Neuronal stem cell (in vitro differentiated cells): ENCODE measurements around the gene CCDC144A.
"Not testable (repeated sequence)": the region's sequence is repeated elsewhere in the genome, so short reads cannot be mapped to it uniquely, and the experiment has no call there.

ENCODE experiments used
- DNase-seq: peaks from one replicate; pipeline ENCODE4 v3.0.0-alpha.2; 2013; ENCODE audit warnings: low spot score
- H2AFZ ChIP-seq: one replicate; pipeline ENCODE4 v1.6.1; 2013; ENCODE audit warnings: mild to moderate bottlenecking, low read length, inconsistent platforms
- H2AK5ac ChIP-seq: 2 replicates; pipeline ENCODE4 v1.6.1; 2013; ENCODE audit warnings: low read depth, mild to moderate bottlenecking, inconsistent platforms, low read length, moderate library complexity, mixed read lengths
- H2BK120ac ChIP-seq: 2 replicates; pipeline ENCODE4 v1.6.1; 2013; ENCODE audit warnings: low read depth, mild to moderate bottlenecking, inconsistent platforms, low read length, moderate library complexity, mixed read lengths
- H2BK12ac ChIP-seq: one replicate; pipeline ENCODE4 v1.6.1; 2013; ENCODE audit warnings: low read length, inconsistent platforms
- H2BK15ac ChIP-seq: 2 replicates; pipeline ENCODE4 v1.6.1; 2013; ENCODE audit warnings: mild to moderate bottlenecking, low read length, inconsistent platforms, mixed read lengths
- H2BK5ac ChIP-seq: one replicate; pipeline ENCODE4 v1.6.1; 2013; ENCODE audit warnings: inconsistent platforms, mild to moderate bottlenecking, low read length, moderate library complexity
- H3K14ac ChIP-seq: one replicate; pipeline ENCODE4 v1.6.1; 2013; ENCODE audit warnings: low read length, inconsistent platforms
- H3K18ac ChIP-seq: 2 replicates; pipeline ENCODE4 v1.6.1; 2013; ENCODE audit warnings: low read length, inconsistent platforms
- H3K23ac ChIP-seq: 2 replicates; pipeline ENCODE4 v1.6.1; 2013; ENCODE audit warnings: low read depth, mild to moderate bottlenecking, mixed read lengths, low read length, inconsistent platforms; ENCODE audit not compliant: poor library complexity
- H3K27ac ChIP-seq: replicated peaks from 3 replicates; pipeline ENCODE4 v1.5.1; 2013; ENCODE audit warnings: low read length, inconsistent platforms
- H3K27me3 ChIP-seq, 3 experiments: 2 replicates each; pipeline ENCODE4 v1.6.1; 2013; ENCODE audit warnings: low read length in 3 of 3, mild to moderate bottlenecking in 2 of 3, inconsistent platforms in 1 of 3, low read depth in 1 of 3, mixed read lengths in 1 of 3, moderate library complexity in 1 of 3; ENCODE audit not compliant: control insufficient read depth in 3 of 3, insufficient read depth in 3 of 3
- H3K36me3 ChIP-seq, 2 donors: replicated peaks in 1 of 2; 2 replicates each; pipeline ENCODE4 v1.6.1; 2013; ENCODE audit warnings: low read length in 2 of 2; ENCODE audit not compliant: control insufficient read depth in 2 of 2, insufficient read depth in 2 of 2
- H3K4ac ChIP-seq: 2 replicates; pipeline ENCODE4 v1.6.1; 2013; ENCODE audit warnings: inconsistent platforms, mild to moderate bottlenecking, low read length, moderate library complexity
- H3K4me1 ChIP-seq, 2 donors: 1 replicate in 1 of 2; 2 replicates in 1 of 2; pipeline ENCODE4 v1.6.1; 2013; ENCODE audit warnings: low read length in 2 of 2, low read depth in 1 of 2; ENCODE audit not compliant: control insufficient read depth in 2 of 2, insufficient read depth in 1 of 2
- H3K4me2 ChIP-seq: one replicate; pipeline ENCODE4 v1.6.1; 2013; ENCODE audit warnings: mild to moderate bottlenecking, low read length, inconsistent platforms; ENCODE audit not compliant: insufficient read depth, poor library complexity, severe bottlenecking
- H3K4me3 ChIP-seq, 2 donors: 2 replicates each; pipeline ENCODE4 v1.5.1; 2013; ENCODE audit warnings: low read length in 2 of 2, mild to moderate bottlenecking in 2 of 2, inconsistent platforms in 1 of 2, moderate library complexity in 1 of 2
- H3K79me1 ChIP-seq: one replicate; pipeline ENCODE4 v1.6.1; 2013; ENCODE audit warnings: low read depth, mild to moderate bottlenecking, inconsistent platforms, low read length, moderate library complexity
- H3K9ac ChIP-seq: one replicate; pipeline ENCODE4 v1.6.1; 2013; ENCODE audit warnings: mild to moderate bottlenecking, low read depth, low read length, inconsistent platforms; ENCODE audit not compliant: poor library complexity
- H3K9me3 ChIP-seq, 2 donors: replicated peaks in 1 of 2; 2 replicates each; pipeline versions ENCODE3 to v1.6.1; 2013; ENCODE audit warnings: low read length in 2 of 2, mild to moderate bottlenecking in 2 of 2, inconsistent platforms in 1 of 2, low read depth in 1 of 2, mixed read lengths in 1 of 2, moderate library complexity in 1 of 2; ENCODE audit not compliant: control insufficient read depth in 2 of 2, insufficient read depth in 1 of 2
- H4K8ac ChIP-seq: one replicate; pipeline ENCODE4 v1.6.1; 2013; ENCODE audit warnings: low read depth, mild to moderate bottlenecking, inconsistent platforms, low read length, moderate library complexity
- H4K91ac ChIP-seq: one replicate; pipeline ENCODE4 v1.6.1; 2013; ENCODE audit warnings: low read length, low read depth, mild to moderate bottlenecking, inconsistent platforms; ENCODE audit not compliant: poor library complexity
- WGBS, 2 donors: extraction: QIAGEN DNeasy Blood & Tissue Kit; methylation state at CpG; one replicate each; pipeline ENCODE4 v1.1.7; 2013; ENCODE audit warnings: missing lambda C conversion rate in 2 of 2, mixed read lengths in 1 of 2; ENCODE audit not compliant: insufficient read length in 2 of 2, insufficient replicate concordance in 1 of 2; ENCODE audit errors: extremely low coverage in 2 of 2; 5-methylcytosine and 5-hydroxymethylcytosine counted together

CCDC144A gene

DNA sequence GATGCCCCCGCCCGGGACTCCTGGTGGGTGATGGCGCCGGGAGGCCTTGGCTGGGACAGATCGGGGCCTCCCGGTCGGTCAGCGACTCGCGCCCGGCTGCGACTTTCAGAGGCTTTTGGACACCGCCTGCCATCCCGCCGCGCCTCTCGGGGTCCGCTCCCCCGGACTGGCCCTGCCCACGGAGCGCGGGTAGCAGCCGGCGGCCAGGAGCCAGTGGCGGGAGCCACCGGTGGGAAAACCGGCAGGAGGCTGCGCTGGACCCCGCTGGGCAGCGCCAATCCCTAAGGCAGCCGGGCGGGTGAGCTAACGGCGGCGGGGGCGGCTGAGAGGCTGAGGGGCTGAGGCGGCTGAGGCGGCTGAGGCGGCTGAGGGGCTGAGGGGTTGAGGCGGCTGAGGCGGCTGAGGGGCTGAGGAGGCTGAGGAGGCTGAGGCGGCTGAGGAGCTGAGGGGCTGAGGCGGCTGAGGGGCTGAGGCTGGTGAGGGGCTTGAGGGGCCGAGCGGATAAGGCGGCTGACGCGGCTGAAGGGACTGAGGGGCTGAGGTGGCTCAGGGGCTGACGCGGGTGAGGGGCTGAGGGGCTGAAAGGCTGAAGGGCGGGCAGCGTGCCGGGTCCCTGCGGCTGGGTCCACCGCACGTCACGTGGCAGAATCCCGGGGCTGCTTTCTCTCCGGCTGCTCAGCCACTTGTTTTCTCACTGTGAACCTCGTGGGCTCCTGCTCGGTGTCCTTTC, 23.0 kb upstream of the CCDC144A start:
- H3K27ac ChIP-seq, DNase-seq, H3K4ac ChIP-seq, H2BK15ac ChIP-seq, H4K91ac ChIP-seq, H3K79me1 ChIP-seq, H3K36me3 ChIP-seq, H3K9me3 ChIP-seq, H2BK120ac ChIP-seq, H2BK5ac ChIP-seq, H2AK5ac ChIP-seq, H3K23ac ChIP-seq, H3K4me1 ChIP-seq: not testable (repeated sequence)
- peak overlapping the region; percentile 43 for H4K8ac ChIP-seq
- peak overlapping the region in 1 of 2 donors; percentile 75 for H3K4me3 ChIP-seq
- H3K4me2 ChIP-seq: peak overlapping the region; percentile 77
- peak overlapping the region; percentile 87 for H3K18ac ChIP-seq
- WGBS, 2 donors: no CpG with 5 or more reads among the region's 61 CpGs
- peak overlapping the region; percentile 10 for H2BK12ac ChIP-seq
- H3K14ac ChIP-seq: peak overlapping the region; percentile 21
- H3K27me3 ChIP-seq: peaks cover 0 to 22% (median 0%) of the 10 kb centered on the region in 3 experiments
- peak overlapping the region; percentile 80 for H2AFZ ChIP-seq
- H3K9ac ChIP-seq: peak overlapping the region; percentile 86

DNA sequence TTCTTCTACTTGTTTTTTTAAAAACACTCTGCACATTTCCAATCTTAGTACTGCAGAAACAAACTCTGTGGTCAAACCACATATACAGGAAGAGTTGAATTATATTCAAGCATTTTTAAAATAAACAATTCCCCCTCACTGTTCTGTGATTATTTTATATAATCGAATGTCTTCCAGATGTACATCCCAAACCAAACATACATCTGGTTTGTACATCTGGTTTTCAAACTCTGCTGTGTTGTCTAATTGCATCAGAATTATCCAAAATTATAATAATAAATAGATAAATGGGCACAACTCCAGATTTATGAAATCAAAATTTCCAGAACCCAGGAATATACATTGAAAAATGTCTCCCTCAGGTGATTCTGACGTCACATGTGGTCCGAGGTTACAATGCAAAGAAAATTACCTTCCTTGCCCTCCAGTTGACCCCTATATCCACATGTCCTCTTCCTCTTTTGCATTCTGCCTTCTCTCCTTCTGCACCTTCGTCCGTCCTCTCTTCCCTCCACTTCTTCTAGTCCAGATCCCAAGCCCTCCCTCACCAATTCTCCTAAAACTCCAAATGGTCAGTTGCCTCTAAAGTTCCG, 13.3 kb upstream of the CCDC144A start:
- no peak for DNase-seq

DNA sequence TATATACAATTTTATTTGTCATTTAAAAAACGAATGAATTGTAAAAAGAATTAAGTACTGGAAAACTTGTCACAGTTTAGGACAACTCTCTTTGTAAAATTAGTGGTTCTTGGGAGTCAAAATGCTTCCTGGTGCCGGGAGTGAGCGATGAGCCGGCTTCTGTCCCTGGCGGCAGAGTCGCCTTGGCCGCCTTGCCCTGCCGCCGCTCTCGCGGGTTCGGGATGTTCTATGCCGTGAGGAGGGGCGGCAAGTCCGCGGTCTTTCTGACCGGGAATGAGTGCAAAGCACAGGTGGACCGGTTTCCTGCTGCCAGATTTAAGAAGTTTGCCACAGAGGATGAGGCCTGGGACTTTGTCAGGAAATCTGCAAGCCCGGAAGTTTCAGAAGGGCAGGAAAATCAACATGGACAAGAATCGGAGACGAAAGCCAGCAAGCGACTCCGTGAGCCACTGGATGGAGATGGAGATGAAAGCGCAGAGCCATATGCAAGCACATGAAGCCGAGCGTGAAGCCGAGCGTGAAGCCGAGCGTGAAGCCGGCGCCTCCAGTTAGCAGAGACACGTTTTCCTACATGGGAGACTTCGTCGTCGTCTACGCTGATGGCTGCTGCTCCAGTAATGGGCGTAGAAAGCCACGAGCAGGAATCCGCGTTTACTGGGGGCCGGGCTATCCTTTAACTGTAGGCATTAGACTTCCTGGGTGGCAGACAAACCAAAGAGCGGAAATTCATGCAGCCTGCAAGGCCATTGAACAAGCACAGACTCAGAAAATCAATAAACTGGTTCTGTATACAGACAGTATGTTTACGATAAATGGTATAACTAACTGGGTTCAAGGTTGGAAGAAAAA, 6.5 kb upstream of the CCDC144A start:
- not testable (repeated sequence) for H2BK15ac ChIP-seq, H3K23ac ChIP-seq, H2BK120ac ChIP-seq, H2AFZ ChIP-seq, H3K36me3 ChIP-seq, H3K9me3 ChIP-seq, H2AK5ac ChIP-seq, H4K8ac ChIP-seq, H3K4me3 ChIP-seq, H3K4me1 ChIP-seq, H2BK12ac ChIP-seq, DNase-seq, H3K27ac ChIP-seq, H3K79me1 ChIP-seq, H3K9ac ChIP-seq, H4K91ac ChIP-seq, H3K14ac ChIP-seq, H2BK5ac ChIP-seq, H3K4ac ChIP-seq, H3K4me2 ChIP-seq, H3K27me3 ChIP-seq
- WGBS, 2 donors: no CpG with 5 or more reads among the region's 44 CpGs
- peak overlapping the region; percentile 83 for H3K18ac ChIP-seq

More for the DNA sequence above, 13.3 kb upstream of the CCDC144A start:
- H3K27me3 ChIP-seq: no peaks in the 10 kb centered on the region
- H2BK12ac ChIP-seq: no peak overlapping the region
- no peak overlapping the region for H3K27ac ChIP-seq
- no peak overlapping the region for H2AFZ ChIP-seq
- no peak overlapping the region for H3K9ac ChIP-seq
- H3K4ac ChIP-seq: no peak overlapping the region
- no peaks in the 10 kb centered on the region for H3K4me1 ChIP-seq
- H3K36me3 ChIP-seq: no peaks in the 10 kb centered on the region
- no peak overlapping the region for H2BK15ac ChIP-seq
- H3K23ac ChIP-seq: no peak overlapping the region
- WGBS, 2 donors: no CpG with 5 or more reads among the region's 6 CpGs
- H3K4me3 ChIP-seq: no peak overlapping the region
- no peak overlapping the region for H3K4me2 ChIP-seq
- H4K91ac ChIP-seq: no peak overlapping the region
- H2AK5ac ChIP-seq: no peak overlapping the region
- H3K14ac ChIP-seq: no peak overlapping the region
- no peaks in the 10 kb centered on the region for H3K9me3 ChIP-seq
- H4K8ac ChIP-seq: no peak overlapping the region
- no peak overlapping the region for H3K18ac ChIP-seq
- no peak overlapping the region for H2BK5ac ChIP-seq
- no peaks in the 10 kb centered on the region for H3K79me1 ChIP-seq
- H2BK120ac ChIP-seq: no peak overlapping the region

DNA sequence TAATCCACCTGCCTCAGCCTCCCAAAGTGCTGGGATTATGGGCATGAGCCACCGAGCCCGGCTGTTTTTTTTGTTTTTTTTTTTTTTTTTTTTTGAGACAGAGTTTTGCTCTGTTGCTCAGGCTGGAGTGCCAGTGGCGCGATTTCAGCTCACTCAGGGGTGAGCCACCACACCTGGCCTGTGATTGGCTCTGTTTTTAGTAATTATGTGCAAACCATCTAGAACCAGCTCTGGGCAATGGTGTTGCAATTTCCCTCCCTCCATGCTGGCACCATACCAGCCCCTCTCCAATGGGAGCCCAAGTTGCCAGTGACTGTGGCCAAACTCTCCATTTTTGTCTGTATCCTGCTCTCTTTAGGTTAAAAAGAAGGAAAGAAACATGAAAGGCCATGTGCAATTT, 4.0 kb upstream of the CCDC144A start:
- H3K14ac ChIP-seq, H4K91ac ChIP-seq, H3K4me1 ChIP-seq, H2BK15ac ChIP-seq, H3K4me3 ChIP-seq, H3K4me2 ChIP-seq, H4K8ac ChIP-seq, H3K9me3 ChIP-seq, H2AK5ac ChIP-seq, H2AFZ ChIP-seq, H3K23ac ChIP-seq, H3K4ac ChIP-seq, H3K79me1 ChIP-seq, H2BK120ac ChIP-seq, H2BK5ac ChIP-seq, H3K36me3 ChIP-seq, H2BK12ac ChIP-seq, H3K9ac ChIP-seq, H3K18ac ChIP-seq, DNase-seq, H3K27me3 ChIP-seq: not testable (repeated sequence)
- peak overlapping the region; percentile 28 for H3K27ac ChIP-seq
- WGBS, 2 donors: no CpG with 5 or more reads among the region's 4 CpGs
